HepG2 (cell line): ENCODE measurements around the gene TBATA. TPM values are rescaled to one million over a fixed set of nuclear protein-coding genes. Genes with fewer than 3 reads are reported as not detected.

ENCODE experiments used
- ATAC-seq: fragments of 200-7000 bp; cut with Tn5 transposase; 3 replicates; pipeline ENCODE4 v1.9.1; 2020; ENCODE audit warnings: mild to moderate bottlenecking, moderate library complexity
- BruUV-seq: library from RNA; stranded (reverse); fragments of 400-500 nt; replicated peaks from 2 replicates; lab custom pipeline; 2021; lab: Mats Ljungman, UMichigan
- CTCF ChIA-PET: fragments of 300-600 bp; formaldehyde crosslinking; extraction: SDS; loops from one replicate; lab custom pipeline; 2021; ENCODE audit warnings: low total read pairs, inconsistent platforms, low intra/inter-chr PET ratio; lab: Yijun Ruan, JAX
- POLR2A ChIA-PET: fragments of 350-600 bp; sonication (Branson Sonifier 250); formaldehyde crosslinking; loops from one replicate; lab custom pipeline; 2020; ENCODE audit warnings: antibody characterized with exemption, inconsistent platforms; lab: Yijun Ruan, JAX
- DNase-seq: peaks from one replicate; pipeline ENCODE4 v3.0.0-alpha.2; 2015; ENCODE audit warnings: low spot score
- FAIRE-seq: peaks from 3 replicates; lab custom pipeline; 2011; peaks lifted over from hg19 to GRCh38; lab: Jason Lieb, UNC
- H2AFZ ChIP-seq: one replicate; pipeline ENCODE4 v1.6.1; 2011; ENCODE audit warnings: low read length, inconsistent platforms
- H3K27ac ChIP-seq: fragments of 300-600 bp; 3 replicates; pipeline ENCODE4 v1.8.0; 2011; ENCODE audit warnings: mixed run types, mild to moderate bottlenecking, mixed read lengths, low read length, inconsistent platforms; ENCODE audit not compliant: insufficient read depth; ENCODE audit errors: extremely low read length
- H3K27me3 ChIP-seq, 2 experiments: fragments of 200-600 bp in 1 of 2; 2 replicates in 1 of 2; 3 replicates in 1 of 2; pipeline versions ENCODE4 v1.6.0 to v1.8.0; 2011; ENCODE audit warnings: low read length in 2 of 2, mild to moderate bottlenecking in 2 of 2, moderate library complexity in 2 of 2, inconsistent platforms in 1 of 2; ENCODE audit not compliant: insufficient read depth in 2 of 2, control insufficient read depth in 1 of 2
- H3K36me3 ChIP-seq, 2 experiments: fragments of 200-600 bp in 1 of 2; replicated peaks in 1 of 2; 2 replicates in 1 of 2; 3 replicates in 1 of 2; pipeline versions ENCODE4 v1.5.1 to v1.8.0; 2011; ENCODE audit warnings: low read length in 2 of 2, inconsistent platforms in 1 of 2; ENCODE audit not compliant: insufficient read depth in 2 of 2, control insufficient read depth in 1 of 2
- H3K4me1 ChIP-seq: 2 replicates; pipeline ENCODE4 v1.5.1; 2012; ENCODE audit warnings: low read length, inconsistent platforms; ENCODE audit not compliant: insufficient read depth
- H3K4me2 ChIP-seq: 2 replicates; pipeline ENCODE4 v1.6.0; 2011; ENCODE audit warnings: low read depth, low read length, inconsistent platforms
- H3K4me3 ChIP-seq, 3 experiments: fragments of 200-600 bp in 1 of 3; sonication (generic), shearing (Covaris generic) in 1 of 3; replicated peaks in 1 of 3; 2 replicates each; pipeline ENCODE4 v1.5.1; 2011 to 2016; ENCODE audit warnings: low read length in 3 of 3, inconsistent platforms in 2 of 3, low read depth in 2 of 3, mild to moderate bottlenecking in 2 of 3, control low read depth in 1 of 3, mixed read lengths in 1 of 3; ENCODE audit not compliant: insufficient read depth in 1 of 3
- H3K79me2 ChIP-seq: one replicate; pipeline ENCODE4 v1.6.1; 2011; ENCODE audit warnings: low read length, inconsistent platforms; ENCODE audit not compliant: insufficient read depth
- H3K9ac ChIP-seq: 2 replicates; pipeline ENCODE4 v1.6.0; 2011; ENCODE audit warnings: mild to moderate bottlenecking, low read depth, low read length, inconsistent platforms; ENCODE audit not compliant: insufficient read depth
- H3K9me3 ChIP-seq: 2 replicates; pipeline ENCODE4 v1.5.1; 2012; ENCODE audit warnings: mild to moderate bottlenecking, low read length
- H4K20me1 ChIP-seq: 2 replicates; pipeline ENCODE4 v1.6.0; 2011; ENCODE audit warnings: inconsistent platforms, mild to moderate bottlenecking, low read length, moderate library complexity; ENCODE audit not compliant: insufficient read depth
- CREB3 ChIP-seq: sonication (generic); formaldehyde crosslinking; IDR thresholded peaks from 2 replicates; pipeline ENCODE4 v1.5.0; 2020; ENCODE audit warnings: missing genetic modification reagents
- DZIP1 ChIP-seq: sonication (generic); formaldehyde crosslinking; IDR thresholded peaks from 2 replicates; pipeline ENCODE4 v1.5.0; 2020; ENCODE audit warnings: mild to moderate bottlenecking, missing genetic modification reagents
- POLR2AphosphoS5 ChIP-seq: IDR thresholded peaks from 2 replicates; pipeline ENCODE4 v1.6.1; 2012; ENCODE audit warnings: low read depth, low read length
- PRDM4 ChIP-seq: sonication (generic); formaldehyde crosslinking; IDR thresholded peaks from 2 replicates; pipeline ENCODE4 v1.9.0; 2021; ENCODE audit warnings: missing genetic modification reagents, borderline replicate concordance
- PTBP1 ChIP-seq: fragments of 200-400 bp; formaldehyde crosslinking; IDR thresholded peaks from 2 replicates; pipeline ENCODE4 v1.6.1; 2018; ENCODE audit warnings: low read length, low read depth; ENCODE audit not compliant: poor library complexity, severe bottlenecking
- ZFP36L2 ChIP-seq: sonication (generic); formaldehyde crosslinking; IDR thresholded peaks from 2 replicates; pipeline ENCODE4 v1.4.0; 2020; ENCODE audit warnings: missing genetic modification reagents
- ZNF263 ChIP-seq: sonication (generic); formaldehyde crosslinking; IDR thresholded peaks from 2 replicates; pipeline ENCODE4 v1.4.0; 2020; ENCODE audit warnings: missing genetic modification reagents
- ZNF75D ChIP-seq: sonication (generic); formaldehyde crosslinking; IDR thresholded peaks from 2 replicates; pipeline ENCODE4 v1.8.1; 2023; ENCODE audit warnings: missing genetic modification reagents, mild to moderate bottlenecking, borderline replicate concordance
- WGBS: methylation state at CpG from one replicate; pipeline ENCODE4 v1.1.6; 2017; ENCODE audit warnings: low lambda C conversion rate; 5-methylcytosine and 5-hydroxymethylcytosine counted together
- in situ Hi-C: cut with HindIII; loops from 2 replicates; pipeline ENCODE4 v1.10.0; 2017; ENCODE audit warnings: low pct_unique_long_range_greater_than_20kb; ENCODE audit not compliant: extremely low pct_ligation_motif_present
- intact Hi-C: fragments of 100-400 bp; cut with micrococcal nuclease; formaldehyde crosslinking; loops from one replicate; pipeline ENCODE4 v1.10.0; 2022; ENCODE audit not compliant: unreplicated experiment
- polyA plus RNA-seq, 8 experiments: library from polyadenylated mRNA; depleted of rRNA in 3 of 8; stranded (reverse) in 7 of 8; unstranded in 1 of 8; fragments of >200 nt; fragmentation: Illumina TruSeq in 4 of 8; extraction: Trizol in 4 of 8; gene quantifications; 2 replicates each; pipeline versions ENCODE4 v1.2.1 to v1.2.3, GENCODE V29; 2011 to 2016; ENCODE audit warnings: low read depth in 4 of 8, missing spikeins in 1 of 8, mixed read lengths in 1 of 8; ENCODE audit not compliant: insufficient read depth in 1 of 8
- total RNA-seq, 5 experiments: library from RNA; depleted of rRNA; stranded (reverse); fragments of >200 nt; fragmentation: Illumina TruSeq; extraction: Trizol; gene quantifications; 2 replicates each; pipeline ENCODE4 v1.2.3, GENCODE V29; 2016; ENCODE audit warnings: low read depth in 1 of 5
- TF ChIP-seq, protein P1 (sequence below): IDR thresholded peaks from 2 replicates; pipeline ENCODE4 v1.4.0; 2020; ENCODE audit warnings: mild to moderate bottlenecking, missing genetic modification reagents

The TBATA gene
- total and polyA plus RNA-seq, 2 of the 13 experiments (the other 11 are each of a cell fraction or from before 2014, with no cell fraction given), result not detected

DNA sequence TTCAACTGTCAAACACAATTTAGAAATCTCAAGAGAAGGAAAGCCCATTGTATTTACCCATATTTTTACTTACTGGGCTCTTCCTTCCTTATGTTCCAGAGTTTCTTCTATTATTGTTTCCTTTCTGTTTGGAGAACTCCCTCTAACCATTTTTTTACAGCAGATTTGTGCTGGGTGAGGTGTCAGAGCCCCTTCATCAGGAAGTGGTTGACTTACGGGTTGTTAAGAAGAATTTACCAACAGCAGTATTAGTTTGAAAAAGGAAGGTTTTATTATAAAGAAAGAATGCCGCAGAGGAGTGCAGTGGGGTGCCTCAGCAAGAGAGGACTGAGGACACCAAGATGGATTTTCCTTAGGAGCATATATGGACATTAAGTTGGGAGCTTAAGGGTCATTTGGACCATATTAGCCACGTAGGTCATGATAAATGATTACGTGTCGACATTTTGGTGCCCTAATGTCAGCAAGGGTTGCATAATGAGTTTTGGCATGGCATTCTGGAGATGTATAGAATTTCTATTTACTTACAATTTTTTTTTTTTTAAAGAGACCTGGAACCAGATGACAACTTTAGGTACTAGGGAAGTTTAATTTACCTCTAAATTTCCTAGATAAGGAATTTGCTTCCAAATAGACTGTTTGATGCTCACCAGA is 6.3 kb upstream of the TBATA start:
- no peak overlapping the region for H3K9ac ChIP-seq
- H3K4me2 ChIP-seq, result no peak overlapping the region
- FAIRE-seq (no peak), DNase-seq (no peak), ATAC-seq (no peak)
- no peaks in the 10 kb centered on the region for H3K4me1 ChIP-seq
- no peak overlapping the region for H2AFZ ChIP-seq
- POLR2A ChIA-PET, result no interaction called here
- H3K4me3 ChIP-seq, result no peak overlapping the region
- 21% methylated on average over 5 of the region's 5 CpGs for WGBS
- no peaks in the 10 kb centered on the region for H4K20me1 ChIP-seq
- H3K27ac ChIP-seq, result no peak overlapping the region
- TF ChIP-seq ZNF263 (CRISPR knock-in tag) (no peak), ZNF75D (CRISPR knock-in tag) (no peak), PTBP1 (no peak), DZIP1 (no peak), PRDM4 (CRISPR knock-in tag) (no peak), POLR2AphosphoS5 (no peak), CREB3 (CRISPR knock-in tag) (no peak), ZFP36L2 (CRISPR knock-in tag) (no peak)
- TF ChIP-seq, protein P1, sequence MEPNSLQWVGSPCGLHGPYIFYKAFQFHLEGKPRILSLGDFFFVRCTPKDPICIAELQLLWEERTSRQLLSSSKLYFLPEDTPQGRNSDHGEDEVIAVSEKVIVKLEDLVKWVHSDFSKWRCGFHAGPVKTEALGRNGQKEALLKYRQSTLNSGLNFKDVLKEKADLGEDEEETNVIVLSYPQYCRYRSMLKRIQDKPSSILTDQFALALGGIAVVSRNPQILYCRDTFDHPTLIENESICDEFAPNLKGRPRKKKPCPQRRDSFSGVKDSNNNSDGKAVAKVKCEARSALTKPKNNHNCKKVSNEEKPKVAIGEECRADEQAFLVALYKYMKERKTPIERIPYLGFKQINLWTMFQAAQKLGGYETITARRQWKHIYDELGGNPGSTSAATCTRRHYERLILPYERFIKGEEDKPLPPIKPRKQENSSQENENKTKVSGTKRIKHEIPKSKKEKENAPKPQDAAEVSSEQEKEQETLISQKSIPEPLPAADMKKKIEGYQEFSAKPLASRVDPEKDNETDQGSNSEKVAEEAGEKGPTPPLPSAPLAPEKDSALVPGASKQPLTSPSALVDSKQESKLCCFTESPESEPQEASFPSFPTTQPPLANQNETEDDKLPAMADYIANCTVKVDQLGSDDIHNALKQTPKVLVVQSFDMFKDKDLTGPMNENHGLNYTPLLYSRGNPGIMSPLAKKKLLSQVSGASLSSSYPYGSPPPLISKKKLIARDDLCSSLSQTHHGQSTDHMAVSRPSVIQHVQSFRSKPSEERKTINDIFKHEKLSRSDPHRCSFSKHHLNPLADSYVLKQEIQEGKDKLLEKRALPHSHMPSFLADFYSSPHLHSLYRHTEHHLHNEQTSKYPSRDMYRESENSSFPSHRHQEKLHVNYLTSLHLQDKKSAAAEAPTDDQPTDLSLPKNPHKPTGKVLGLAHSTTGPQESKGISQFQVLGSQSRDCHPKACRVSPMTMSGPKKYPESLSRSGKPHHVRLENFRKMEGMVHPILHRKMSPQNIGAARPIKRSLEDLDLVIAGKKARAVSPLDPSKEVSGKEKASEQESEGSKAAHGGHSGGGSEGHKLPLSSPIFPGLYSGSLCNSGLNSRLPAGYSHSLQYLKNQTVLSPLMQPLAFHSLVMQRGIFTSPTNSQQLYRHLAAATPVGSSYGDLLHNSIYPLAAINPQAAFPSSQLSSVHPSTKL (CRISPR knock-in tag), result no peak
- no TSS peak for BruUV-seq
- H3K27me3 ChIP-seq, result peaks cover 0 to 5% of the 10 kb centered on the region in 2 experiments; a peak in 1 of 5 replicates
- in situ Hi-C loops (no loop called here), intact Hi-C loops (no loop called here)
- no peaks in the 10 kb centered on the region for H3K9me3 ChIP-seq
- H3K79me2 ChIP-seq, result no peaks in the 10 kb centered on the region
- no peaks in the 10 kb centered on the region for H3K36me3 ChIP-seq
- CTCF ChIA-PET, result no interaction called here
